ENCODE measurements around the gene GPC3.

DNA sequence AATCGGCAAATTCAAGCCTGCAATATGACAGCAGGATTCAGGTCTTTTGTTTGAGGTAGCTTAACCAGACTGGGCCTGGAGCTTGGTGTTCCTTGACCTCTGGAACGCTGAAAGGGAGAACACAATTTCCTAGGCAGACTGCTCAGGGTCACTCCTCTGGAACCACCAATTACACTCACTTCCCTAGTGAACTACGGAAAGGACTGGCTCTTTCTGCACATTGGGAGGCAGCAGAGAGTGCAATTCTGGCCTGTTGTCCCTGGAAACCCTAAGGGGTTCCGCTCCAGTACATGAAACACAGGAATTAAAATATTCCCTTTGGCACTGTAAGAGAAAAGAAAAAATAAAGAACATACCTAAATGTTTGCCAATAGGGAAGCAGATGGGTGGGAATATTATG, 58.6 kb downstream of the GPC3 start:
- TF ChIP-seq, protein P1, sequence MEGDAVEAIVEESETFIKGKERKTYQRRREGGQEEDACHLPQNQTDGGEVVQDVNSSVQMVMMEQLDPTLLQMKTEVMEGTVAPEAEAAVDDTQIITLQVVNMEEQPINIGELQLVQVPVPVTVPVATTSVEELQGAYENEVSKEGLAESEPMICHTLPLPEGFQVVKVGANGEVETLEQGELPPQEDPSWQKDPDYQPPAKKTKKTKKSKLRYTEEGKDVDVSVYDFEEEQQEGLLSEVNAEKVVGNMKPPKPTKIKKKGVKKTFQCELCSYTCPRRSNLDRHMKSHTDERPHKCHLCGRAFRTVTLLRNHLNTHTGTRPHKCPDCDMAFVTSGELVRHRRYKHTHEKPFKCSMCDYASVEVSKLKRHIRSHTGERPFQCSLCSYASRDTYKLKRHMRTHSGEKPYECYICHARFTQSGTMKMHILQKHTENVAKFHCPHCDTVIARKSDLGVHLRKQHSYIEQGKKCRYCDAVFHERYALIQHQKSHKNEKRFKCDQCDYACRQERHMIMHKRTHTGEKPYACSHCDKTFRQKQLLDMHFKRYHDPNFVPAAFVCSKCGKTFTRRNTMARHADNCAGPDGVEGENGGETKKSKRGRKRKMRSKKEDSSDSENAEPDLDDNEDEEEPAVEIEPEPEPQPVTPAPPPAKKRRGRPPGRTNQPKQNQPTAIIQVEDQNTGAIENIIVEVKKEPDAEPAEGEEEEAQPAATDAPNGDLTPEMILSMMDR (conservative IDR thresholded peaks at IDR 0.05), result no peak
- no peak for TF ChIP-seq EZH2 (IDR thresholded peaks at IDR 0.05; ENCODE audit: low read depth)
